Measurements from ENCODE around the gene RNF20.

Gene RNF20

DNA sequence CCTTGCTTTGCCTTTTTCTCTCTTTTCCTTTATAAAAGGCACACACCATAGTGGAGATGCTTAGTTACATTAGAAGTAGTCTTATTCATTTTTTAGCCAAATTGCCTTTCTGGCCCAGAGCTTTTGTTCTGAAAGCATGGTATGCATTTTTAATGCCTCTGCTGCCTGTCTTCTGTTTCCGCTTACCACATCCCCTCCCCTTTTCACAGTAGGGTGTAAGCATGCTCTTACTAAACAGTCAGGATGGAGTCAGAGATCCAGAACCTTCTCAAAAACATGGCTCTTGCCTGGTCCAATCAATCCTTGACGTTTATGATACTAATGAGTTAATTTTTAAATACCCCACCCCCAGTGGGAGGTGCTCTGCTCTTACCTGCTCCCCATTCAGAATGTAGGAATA, 38.7 kb downstream of the RNF20 start:
- Histone ChIP-seq H3K4me3 (replicated peaks; ENCODE audit: insufficient read depth, low read length) (no peak overlapping the region), H3K27me3 (ENCODE audit: insufficient read depth, poor library complexity, severe bottlenecking) (no peaks in the 10 kb centered on the region), H3K27ac (replicated peaks) (no peak overlapping the region)
- no peak for TF ChIP-seq POLR2AphosphoS5 (IDR thresholded peaks at IDR 0.05; ENCODE audit: low read depth)
- TF ChIP-seq, protein P1, sequence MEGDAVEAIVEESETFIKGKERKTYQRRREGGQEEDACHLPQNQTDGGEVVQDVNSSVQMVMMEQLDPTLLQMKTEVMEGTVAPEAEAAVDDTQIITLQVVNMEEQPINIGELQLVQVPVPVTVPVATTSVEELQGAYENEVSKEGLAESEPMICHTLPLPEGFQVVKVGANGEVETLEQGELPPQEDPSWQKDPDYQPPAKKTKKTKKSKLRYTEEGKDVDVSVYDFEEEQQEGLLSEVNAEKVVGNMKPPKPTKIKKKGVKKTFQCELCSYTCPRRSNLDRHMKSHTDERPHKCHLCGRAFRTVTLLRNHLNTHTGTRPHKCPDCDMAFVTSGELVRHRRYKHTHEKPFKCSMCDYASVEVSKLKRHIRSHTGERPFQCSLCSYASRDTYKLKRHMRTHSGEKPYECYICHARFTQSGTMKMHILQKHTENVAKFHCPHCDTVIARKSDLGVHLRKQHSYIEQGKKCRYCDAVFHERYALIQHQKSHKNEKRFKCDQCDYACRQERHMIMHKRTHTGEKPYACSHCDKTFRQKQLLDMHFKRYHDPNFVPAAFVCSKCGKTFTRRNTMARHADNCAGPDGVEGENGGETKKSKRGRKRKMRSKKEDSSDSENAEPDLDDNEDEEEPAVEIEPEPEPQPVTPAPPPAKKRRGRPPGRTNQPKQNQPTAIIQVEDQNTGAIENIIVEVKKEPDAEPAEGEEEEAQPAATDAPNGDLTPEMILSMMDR (IDR thresholded peaks at IDR 0.05; ENCODE audit: insufficient read depth, low read length), result no peak
- TF ChIP-seq SPI1 (IDR thresholded peaks at IDR 0.05; ENCODE audit: borderline replicate concordance, low read depth), result no peak
- TF ChIP-seq, protein P2, sequence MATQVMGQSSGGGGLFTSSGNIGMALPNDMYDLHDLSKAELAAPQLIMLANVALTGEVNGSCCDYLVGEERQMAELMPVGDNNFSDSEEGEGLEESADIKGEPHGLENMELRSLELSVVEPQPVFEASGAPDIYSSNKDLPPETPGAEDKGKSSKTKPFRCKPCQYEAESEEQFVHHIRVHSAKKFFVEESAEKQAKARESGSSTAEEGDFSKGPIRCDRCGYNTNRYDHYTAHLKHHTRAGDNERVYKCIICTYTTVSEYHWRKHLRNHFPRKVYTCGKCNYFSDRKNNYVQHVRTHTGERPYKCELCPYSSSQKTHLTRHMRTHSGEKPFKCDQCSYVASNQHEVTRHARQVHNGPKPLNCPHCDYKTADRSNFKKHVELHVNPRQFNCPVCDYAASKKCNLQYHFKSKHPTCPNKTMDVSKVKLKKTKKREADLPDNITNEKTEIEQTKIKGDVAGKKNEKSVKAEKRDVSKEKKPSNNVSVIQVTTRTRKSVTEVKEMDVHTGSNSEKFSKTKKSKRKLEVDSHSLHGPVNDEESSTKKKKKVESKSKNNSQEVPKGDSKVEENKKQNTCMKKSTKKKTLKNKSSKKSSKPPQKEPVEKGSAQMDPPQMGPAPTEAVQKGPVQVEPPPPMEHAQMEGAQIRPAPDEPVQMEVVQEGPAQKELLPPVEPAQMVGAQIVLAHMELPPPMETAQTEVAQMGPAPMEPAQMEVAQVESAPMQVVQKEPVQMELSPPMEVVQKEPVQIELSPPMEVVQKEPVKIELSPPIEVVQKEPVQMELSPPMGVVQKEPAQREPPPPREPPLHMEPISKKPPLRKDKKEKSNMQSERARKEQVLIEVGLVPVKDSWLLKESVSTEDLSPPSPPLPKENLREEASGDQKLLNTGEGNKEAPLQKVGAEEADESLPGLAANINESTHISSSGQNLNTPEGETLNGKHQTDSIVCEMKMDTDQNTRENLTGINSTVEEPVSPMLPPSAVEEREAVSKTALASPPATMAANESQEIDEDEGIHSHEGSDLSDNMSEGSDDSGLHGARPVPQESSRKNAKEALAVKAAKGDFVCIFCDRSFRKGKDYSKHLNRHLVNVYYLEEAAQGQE (IDR thresholded peaks at IDR 0.05; ENCODE audit: insufficient replicate concordance, low read depth), result no peak
- no peak for TF ChIP-seq GABPA (IDR thresholded peaks at IDR 0.05; ENCODE audit: low read depth)
- no peak for DNase-seq (ENCODE audit: low read depth in 1 of 2, low spot score in 1 of 2)

DNA sequence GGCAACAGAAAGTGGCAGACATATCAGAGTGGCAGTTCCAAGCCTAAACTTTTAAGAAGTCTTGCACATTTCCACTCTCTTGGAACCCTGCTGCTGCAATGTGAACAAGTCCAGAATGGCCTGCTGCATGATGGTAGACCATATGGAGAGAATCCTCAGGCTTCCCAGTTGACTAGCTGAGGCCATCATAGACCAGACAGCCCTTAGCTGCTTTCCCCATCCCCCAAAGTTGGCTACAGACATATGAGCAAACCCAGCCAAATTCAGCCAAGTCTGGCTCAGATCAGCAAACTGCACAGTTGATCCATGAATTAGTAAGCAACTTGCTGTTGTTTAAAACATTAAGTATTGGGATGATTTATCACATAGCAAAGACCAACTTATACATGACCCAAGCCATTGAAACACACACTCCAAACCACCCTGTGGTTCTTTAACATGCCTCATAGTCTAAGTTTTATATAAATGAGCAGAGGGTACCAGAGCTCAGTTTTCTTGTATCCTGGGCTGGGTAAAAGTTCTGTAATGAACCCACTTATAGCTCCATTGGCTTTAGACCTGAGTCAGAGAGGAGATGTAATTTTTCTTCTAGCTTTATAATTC, 41.2 kb downstream of the RNF20 start:
- TF ChIP-seq, protein P1 (IDR thresholded peaks at IDR 0.05; ENCODE audit: insufficient read depth, low read length), result no peak
- TF ChIP-seq SPI1 (IDR thresholded peaks at IDR 0.05; ENCODE audit: borderline replicate concordance, low read depth), result no peak
- TF ChIP-seq, protein P2 (IDR thresholded peaks at IDR 0.05; ENCODE audit: insufficient replicate concordance, low read depth), result no peak
- no peak for TF ChIP-seq GABPA (IDR thresholded peaks at IDR 0.05; ENCODE audit: low read depth)
- TF ChIP-seq POLR2AphosphoS5 (IDR thresholded peaks at IDR 0.05; ENCODE audit: low read depth), result no peak
- no peak overlapping the region for H3K27ac ChIP-seq (replicated peaks)
- no peak overlapping the region for H3K4me3 ChIP-seq (replicated peaks; ENCODE audit: insufficient read depth, low read length)
- H3K27me3 ChIP-seq (ENCODE audit: insufficient read depth, poor library complexity, severe bottlenecking), result no peaks in the 10 kb centered on the region
- DNase-seq (ENCODE audit: low read depth in 1 of 2, low spot score in 1 of 2), result no peak

DNA sequence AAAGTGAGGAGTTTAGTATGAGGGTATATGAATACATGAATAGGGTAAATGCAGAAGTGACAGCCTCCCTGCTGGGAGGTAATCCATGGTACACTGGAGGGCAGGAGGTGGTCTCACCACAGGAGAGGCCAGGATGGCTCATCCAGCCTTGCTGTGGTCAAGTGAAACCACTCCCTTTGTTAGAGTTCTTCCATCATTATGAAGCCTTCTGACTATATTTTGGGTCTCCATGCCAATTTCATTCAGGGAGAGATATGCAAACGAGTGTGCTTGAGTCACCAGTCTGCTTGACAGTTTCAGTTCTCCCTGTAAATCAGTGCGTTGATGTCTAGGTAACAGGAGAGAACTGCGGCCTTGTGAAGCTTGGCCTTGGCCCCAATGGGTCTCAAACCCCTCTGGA, 44.7 kb downstream of the RNF20 start:
- TF ChIP-seq, protein P2 (IDR thresholded peaks at IDR 0.05; ENCODE audit: insufficient replicate concordance, low read depth), result no peak
- TF ChIP-seq SPI1 (IDR thresholded peaks at IDR 0.05; ENCODE audit: borderline replicate concordance, low read depth), result no peak
- TF ChIP-seq, protein P1 (IDR thresholded peaks at IDR 0.05; ENCODE audit: insufficient read depth, low read length), result no peak
- TF ChIP-seq POLR2AphosphoS5 (IDR thresholded peaks at IDR 0.05; ENCODE audit: low read depth), result no peak
- Histone ChIP-seq H3K27me3 (ENCODE audit: insufficient read depth, poor library complexity, severe bottlenecking) (no peaks in the 10 kb centered on the region), H3K4me3 (replicated peaks; ENCODE audit: insufficient read depth, low read length) (no peak overlapping the region), H3K27ac (replicated peaks) (no peak overlapping the region)
- DNase-seq (ENCODE audit: low read depth in 1 of 2, low spot score in 1 of 2), result no peak
